Measurements from ENCODE around the gene COBLL1.
"Not testable (repeated sequence)": the region's sequence is repeated elsewhere in the genome, so short reads cannot be mapped to it uniquely, and the experiment has no call there.

The COBLL1 gene

GRCh38 chr2:164710252-164710836, 131.3 kb downstream of the COBLL1 start:
- H3K9me3 ChIP-seq (ENCODE audit: control insufficient read depth, insufficient read depth, low read length); H3K4me1 ChIP-seq (ENCODE audit: control insufficient read depth, insufficient read depth, low read length); H3K27ac ChIP-seq (ENCODE audit: low read length); H3K36me3 ChIP-seq (ENCODE audit: control insufficient read depth, insufficient read depth, low read length); H3K4me3 ChIP-seq (ENCODE audit: low read length); DNase-seq (ENCODE audit: low read depth, low spot score); H3K27me3 ChIP-seq (ENCODE audit: control insufficient read depth, insufficient read depth, low read length): not testable (repeated sequence)
- no CpG with 5 or more reads among the region's 10 CpGs for WGBS (ENCODE audit: insufficient coverage, insufficient read length)

- DNase-seq (ENCODE audit: low read depth, low spot score): no peak
- H3K36me3 ChIP-seq (ENCODE audit: control insufficient read depth, insufficient read depth, low read length): no peaks in the 10 kb centered on the region
- H3K4me1 ChIP-seq (ENCODE audit: control insufficient read depth, insufficient read depth, low read length): no peaks in the 10 kb centered on the region
- H3K27ac ChIP-seq (ENCODE audit: low read length): no peak overlapping the region
- no peaks in the 10 kb centered on the region for H3K9me3 ChIP-seq (ENCODE audit: control insufficient read depth, insufficient read depth, low read length)
- no peak overlapping the region for H3K4me3 ChIP-seq (ENCODE audit: low read length)
- no peaks in the 10 kb centered on the region for H3K27me3 ChIP-seq (ENCODE audit: control insufficient read depth, insufficient read depth, low read length)
Observed at GRCh38 chr2:164706522-164706921, 135.1 kb downstream of the COBLL1 start.

GRCh38 chr2:164705412-164706167, 136.0 kb downstream of the COBLL1 start:
- Histone ChIP-seq H3K27me3 (ENCODE audit: control insufficient read depth, insufficient read depth, low read length) (no peaks in the 10 kb centered on the region), H3K9me3 (ENCODE audit: control insufficient read depth, insufficient read depth, low read length) (no peaks in the 10 kb centered on the region), H3K4me3 (ENCODE audit: low read length) (no peak overlapping the region), H3K36me3 (ENCODE audit: control insufficient read depth, insufficient read depth, low read length) (no peaks in the 10 kb centered on the region), H3K27ac (ENCODE audit: low read length) (no peak overlapping the region), H3K4me1 (ENCODE audit: control insufficient read depth, insufficient read depth, low read length) (no peaks in the 10 kb centered on the region)
- WGBS (ENCODE audit: insufficient coverage, insufficient read length): no CpG with 5 or more reads among the region's 12 CpGs
- no peak for DNase-seq (ENCODE audit: low read depth, low spot score)

- Histone ChIP-seq H3K9me3 (ENCODE audit: control insufficient read depth, insufficient read depth, low read length) (no peaks in the 10 kb centered on the region), H3K4me1 (ENCODE audit: control insufficient read depth, insufficient read depth, low read length) (no peaks in the 10 kb centered on the region), H3K4me3 (ENCODE audit: low read length) (no peak overlapping the region), H3K27ac (ENCODE audit: low read length) (no peak overlapping the region), H3K27me3 (ENCODE audit: control insufficient read depth, insufficient read depth, low read length) (no peaks in the 10 kb centered on the region), H3K36me3 (ENCODE audit: control insufficient read depth, insufficient read depth, low read length) (no peaks in the 10 kb centered on the region)
- no CpG with 5 or more reads among the region's 3 CpGs for WGBS (ENCODE audit: insufficient coverage, insufficient read length)
- DNase-seq (ENCODE audit: low read depth, low spot score): no peak
Observed at GRCh38 chr2:164703915-164704706, 137.5 kb downstream of the COBLL1 start.

GRCh38 chr2:164701565-164701964, 140.1 kb downstream of the COBLL1 start:
- no CpG with 5 or more reads among the region's 1 CpG for WGBS (ENCODE audit: insufficient coverage, insufficient read length)
- H3K4me1 ChIP-seq (ENCODE audit: control insufficient read depth, insufficient read depth, low read length): no peaks in the 10 kb centered on the region
- no peaks in the 10 kb centered on the region for H3K36me3 ChIP-seq (ENCODE audit: control insufficient read depth, insufficient read depth, low read length)
- no peak for DNase-seq (ENCODE audit: low read depth, low spot score)
- H3K9me3 ChIP-seq (ENCODE audit: control insufficient read depth, insufficient read depth, low read length): no peaks in the 10 kb centered on the region
- H3K27me3 ChIP-seq (ENCODE audit: control insufficient read depth, insufficient read depth, low read length): no peaks in the 10 kb centered on the region
- H3K27ac ChIP-seq (ENCODE audit: low read length): no peak overlapping the region
- H3K4me3 ChIP-seq (ENCODE audit: low read length): no peak overlapping the region

- H3K27ac ChIP-seq (ENCODE audit: low read length): no peak overlapping the region
- no peaks in the 10 kb centered on the region for H3K9me3 ChIP-seq (ENCODE audit: control insufficient read depth, insufficient read depth, low read length)
- DNase-seq (ENCODE audit: low read depth, low spot score): no peak
- H3K36me3 ChIP-seq (ENCODE audit: control insufficient read depth, insufficient read depth, low read length): no peaks in the 10 kb centered on the region
- H3K4me3 ChIP-seq (ENCODE audit: low read length): no peak overlapping the region
- no peaks in the 10 kb centered on the region for H3K27me3 ChIP-seq (ENCODE audit: control insufficient read depth, insufficient read depth, low read length)
- no CpG with 5 or more reads among the region's 2 CpGs for WGBS (ENCODE audit: insufficient coverage, insufficient read length)
- H3K4me1 ChIP-seq (ENCODE audit: control insufficient read depth, insufficient read depth, low read length): no peaks in the 10 kb centered on the region
Observed at GRCh38 chr2:164700390-164700789, 141.2 kb downstream of the COBLL1 start.

GRCh38 chr2:164697688-164698461, 143.7 kb downstream of the COBLL1 start:
- Histone ChIP-seq H3K9me3 (ENCODE audit: control insufficient read depth, insufficient read depth, low read length) (no peaks in the 10 kb centered on the region), H3K27ac (ENCODE audit: low read length) (no peak overlapping the region), H3K27me3 (ENCODE audit: control insufficient read depth, insufficient read depth, low read length) (no peaks in the 10 kb centered on the region), H3K4me3 (ENCODE audit: low read length) (no peak overlapping the region), H3K36me3 (ENCODE audit: control insufficient read depth, insufficient read depth, low read length) (no peaks in the 10 kb centered on the region), H3K4me1 (ENCODE audit: control insufficient read depth, insufficient read depth, low read length) (no peaks in the 10 kb centered on the region)
- WGBS (ENCODE audit: insufficient coverage, insufficient read length): no CpG with 5 or more reads among the region's 3 CpGs
- DNase-seq (ENCODE audit: low read depth, low spot score): no peak

- Histone ChIP-seq H3K9me3 (ENCODE audit: control insufficient read depth, insufficient read depth, low read length) (no peaks in the 10 kb centered on the region), H3K4me1 (ENCODE audit: control insufficient read depth, insufficient read depth, low read length) (no peaks in the 10 kb centered on the region), H3K27ac (ENCODE audit: low read length) (no peak overlapping the region), H3K27me3 (ENCODE audit: control insufficient read depth, insufficient read depth, low read length) (no peaks in the 10 kb centered on the region), H3K4me3 (ENCODE audit: low read length) (no peak overlapping the region), H3K36me3 (ENCODE audit: control insufficient read depth, insufficient read depth, low read length) (no peaks in the 10 kb centered on the region)
- WGBS (ENCODE audit: insufficient coverage, insufficient read length): no CpG with 5 or more reads among the region's 1 CpG
- no peak for DNase-seq (ENCODE audit: low read depth, low spot score)
Observed at GRCh38 chr2:164696634-164697033, 145.0 kb downstream of the COBLL1 start.

GRCh38 chr2:164694275-164694695, 147.3 kb downstream of the COBLL1 start:
- no peaks in the 10 kb centered on the region for H3K27me3 ChIP-seq (ENCODE audit: control insufficient read depth, insufficient read depth, low read length)
- no peak for DNase-seq (ENCODE audit: low read depth, low spot score)
- no peaks in the 10 kb centered on the region for H3K9me3 ChIP-seq (ENCODE audit: control insufficient read depth, insufficient read depth, low read length)
- H3K36me3 ChIP-seq (ENCODE audit: control insufficient read depth, insufficient read depth, low read length): no peaks in the 10 kb centered on the region
- H3K27ac ChIP-seq (ENCODE audit: low read length): no peak overlapping the region
- no CpG with 5 or more reads among the region's 6 CpGs for WGBS (ENCODE audit: insufficient coverage, insufficient read length)
- no peaks in the 10 kb centered on the region for H3K4me1 ChIP-seq (ENCODE audit: control insufficient read depth, insufficient read depth, low read length)
- no peak overlapping the region for H3K4me3 ChIP-seq (ENCODE audit: low read length)

- Histone ChIP-seq H3K27me3 (ENCODE audit: control insufficient read depth, insufficient read depth, low read length) (no peaks in the 10 kb centered on the region), H3K36me3 (ENCODE audit: control insufficient read depth, insufficient read depth, low read length) (no peaks in the 10 kb centered on the region), H3K27ac (ENCODE audit: low read length) (no peak overlapping the region), H3K4me1 (ENCODE audit: control insufficient read depth, insufficient read depth, low read length) (no peaks in the 10 kb centered on the region), H3K4me3 (ENCODE audit: low read length) (no peak overlapping the region), H3K9me3 (ENCODE audit: control insufficient read depth, insufficient read depth, low read length) (no peaks in the 10 kb centered on the region)
- no peak for DNase-seq (ENCODE audit: low read depth, low spot score)
Observed at GRCh38 chr2:164693834-164694233, 147.8 kb downstream of the COBLL1 start.
